ENCODE results near the gene UGGT2. TPM values are rescaled to one million over a fixed set of nuclear protein-coding genes. Genes with fewer than 3 reads are reported as not detected.

UGGT2 gene
- total and polyA plus RNA-seq, 2 of the 13 experiments (the other 11 are each of a cell fraction or from before 2014, with no cell fraction given), result 13.2 to 27.1 TPM

DNA sequence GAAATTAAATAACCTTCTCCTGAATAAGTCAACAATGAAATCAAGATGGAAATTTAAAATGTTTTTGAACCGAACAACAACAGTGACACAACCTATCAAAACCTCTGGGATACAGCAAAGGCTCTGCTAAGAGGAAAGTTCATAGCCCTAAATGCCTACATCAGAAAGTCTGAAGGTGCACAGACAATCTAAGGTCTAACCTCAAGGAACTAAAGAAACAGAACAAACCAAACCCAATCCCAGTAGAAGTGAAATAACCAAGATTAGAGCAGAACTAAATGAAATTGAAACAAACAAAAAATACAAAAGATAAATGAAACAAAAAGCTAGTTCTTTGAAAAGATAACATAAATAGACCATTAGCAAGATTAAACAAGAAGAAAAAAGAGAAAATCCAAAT lies 9.0 kb downstream of the UGGT2 start:
- Histone ChIP-seq H3K4me1 (ENCODE audit: insufficient read depth, low read length) (0 out of 2 replicates have a peak, but pooled peaks cover 8% of the 10 kb centered on the region), H3K27me3 (ENCODE audit: control insufficient read depth in 1 of 2, insufficient read depth in 2 of 2, low read length in 2 of 2) (no peaks in the 10 kb centered on the region), H3K36me3 (replicated peaks in 1 of 2; ENCODE audit: control insufficient read depth in 1 of 2, insufficient read depth in 2 of 2, low read length in 2 of 2) (peaks cover 0 to 5% of the 10 kb centered on the region in 2 experiments; a peak in 1 of 5 replicates), H2AFZ (ENCODE audit: low read length) (no peak overlapping the region), H3K9ac (ENCODE audit: insufficient read depth, low read depth, low read length) (no peak overlapping the region), H3K27ac (ENCODE audit: extremely low read length, insufficient read depth, low read length) (no peak overlapping the region), H3K4me3 (replicated peaks in 1 of 3; ENCODE audit: insufficient read depth in 1 of 3, low read depth in 2 of 3, low read length in 3 of 3) (no peak overlapping the region), H3K79me2 (ENCODE audit: insufficient read depth, low read length) (peaks cover 39% of the 10 kb centered on the region), H4K20me1 (ENCODE audit: insufficient read depth, low read length) (no peaks in the 10 kb centered on the region), H3K4me2 (ENCODE audit: low read depth, low read length) (no peak overlapping the region), H3K9me3 (ENCODE audit: low read length) (peaks cover 10% of the 10 kb centered on the region; the same call in 1 of the 2 replicates)
- no peak for DNase-seq (ENCODE audit: low spot score)
- 96% methylated on average over 1 of the region's 1 CpG for WGBS (ENCODE audit: low lambda C conversion rate)
- BruUV-seq (replicated peaks), result no TSS peak
- POLR2A ChIA-PET, result no interaction called here
- TF ChIP-seq ESRRA (CRISPR knock-in tag; IDR thresholded peaks at IDR 0.05; ENCODE audit: low read depth) (no peak), GZF1 (CRISPR knock-in tag; IDR thresholded peaks at IDR 0.05) (no peak), ZNF446 (CRISPR knock-in tag; IDR thresholded peaks at IDR 0.05) (no peak), ZSCAN21 (CRISPR knock-in tag; IDR thresholded peaks at IDR 0.05; ENCODE audit: borderline replicate concordance) (no peak), FIP1L1 (IDR thresholded peaks at IDR 0.05; ENCODE audit: borderline replicate concordance, insufficient read depth, low read depth, low read length) (no peak), RAD21 (CRISPR knock-in tag; IDR thresholded peaks at IDR 0.05) (no peak), JARID2 (CRISPR knock-in tag; IDR thresholded peaks at IDR 0.05; ENCODE audit: insufficient replicate concordance) (no peak), IRF2 (CRISPR knock-in tag; IDR thresholded peaks at IDR 0.05) (no peak), THYN1 (CRISPR knock-in tag; IDR thresholded peaks at IDR 0.05; ENCODE audit: borderline replicate concordance, low read depth) (no peak), MYC (CRISPR knock-in tag; IDR thresholded peaks at IDR 0.05; ENCODE audit: borderline replicate concordance) (no peak), ZNF724P (CRISPR knock-in tag; IDR thresholded peaks at IDR 0.05; ENCODE audit: borderline replicate concordance) (no peak), ZNF546 (CRISPR knock-in tag; conservative IDR thresholded peaks at IDR 0.05) (no peak)
- TF ChIP-seq, protein P1, sequence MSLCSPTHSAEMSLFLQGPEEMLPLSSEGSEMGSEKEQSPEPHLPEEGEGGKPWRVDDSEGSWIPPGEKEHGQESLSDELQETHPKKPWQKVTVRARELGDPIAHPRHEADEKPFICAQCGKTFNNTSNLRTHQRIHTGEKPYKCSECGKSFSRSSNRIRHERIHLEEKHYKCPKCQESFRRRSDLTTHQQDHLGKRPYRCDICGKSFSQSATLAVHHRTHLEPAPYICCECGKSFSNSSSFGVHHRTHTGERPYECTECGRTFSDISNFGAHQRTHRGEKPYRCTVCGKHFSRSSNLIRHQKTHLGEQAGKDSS (CRISPR knock-in tag; IDR thresholded peaks at IDR 0.05; ENCODE audit: borderline replicate concordance, low read depth), result no peak
- no peak for FAIRE-seq
- intact Hi-C loops (cut with micrococcal nuclease; ENCODE audit: unreplicated experiment), result no loop called here
- in situ Hi-C loops (cut with HindIII; ENCODE audit: extremely low pct_ligation_motif_present, low pct_unique_long_range_greater_than_20kb), result no loop called here
- CTCF ChIA-PET (ENCODE audit: low intra/inter-chr PET ratio, low total read pairs), result no interaction called here
- no peak for ATAC-seq
